GM18861 (cell line): ENCODE data around the gene MYOZ3.

Experiments
- ATAC-seq: cut with Tn5 transposase; IDR thresholded peaks from one replicate; pipeline ENCODE4 v1.9.1; 2021; ENCODE audit not compliant: unreplicated experiment

The MYOZ3 gene

GRCh38 chr5:150661086-150661485 is at the start of gene MYOZ3:
MYOZ3 (plus strand) TSS chr5:150661251; CDS start chr5:150662942, 1,691 bp downstream.
- no peak for ATAC-seq

GRCh38 chr5:150612405-150612804 is 48.6 kb upstream of the MYOZ3 start:
- no peak for ATAC-seq

- ATAC-seq, result no peak
These were observed 48.0 kb upstream of the MYOZ3 start for GRCh38 chr5:150612905-150613670.

GRCh38 chr5:150613991-150614660 is 46.9 kb upstream of the MYOZ3 start:
- no peak for ATAC-seq

GRCh38 chr5:150614661-150615060 is 46.4 kb upstream of the MYOZ3 start:
- no peak for ATAC-seq

GRCh38 chr5:150615141-150615699 is 45.8 kb upstream of the MYOZ3 start:
- ATAC-seq, result no peak

- no peak for ATAC-seq
These were observed 45.0 kb upstream of the MYOZ3 start for GRCh38 chr5:150616024-150616470.

GRCh38 chr5:150616506-150616905 is 44.5 kb upstream of the MYOZ3 start:
- ATAC-seq, result no peak

GRCh38 chr5:150618163-150618562 is 42.9 kb upstream of the MYOZ3 start:
- ATAC-seq, result no peak

GRCh38 chr5:150618588-150619281 is 42.3 kb upstream of the MYOZ3 start:
- no peak for ATAC-seq

- ATAC-seq, result no peak
These were observed 41.5 kb upstream of the MYOZ3 start for GRCh38 chr5:150619359-150620230.

GRCh38 chr5:150621301-150621700 is 39.8 kb upstream of the MYOZ3 start:
- no peak for ATAC-seq

GRCh38 chr5:150622157-150622556 is 38.9 kb upstream of the MYOZ3 start:
- ATAC-seq, result no peak

GRCh38 chr5:150623152-150623877 is 37.7 kb upstream of the MYOZ3 start:
- ATAC-seq, result no peak

GRCh38 chr5:150623878-150624216 is 37.2 kb upstream of the MYOZ3 start:
- ATAC-seq, result no peak

GRCh38 chr5:150624334-150625163 is 36.5 kb upstream of the MYOZ3 start:
- no peak for ATAC-seq

- ATAC-seq, result no peak
These were observed 35.9 kb upstream of the MYOZ3 start for GRCh38 chr5:150625164-150625535.

- ATAC-seq, result peak; percentile 62
These were observed 35.0 kb upstream of the MYOZ3 start for GRCh38 chr5:150625831-150626746.
